Neural cell (in vitro differentiated cells): ENCODE data around the gene TBC1D23.

Source experiments
- CTCF ChIP-seq: fragments of 450-650 bp; IDR thresholded peaks from 2 replicates; pipeline ENCODE4 v1.5.1; 2014; ENCODE audit warnings: antibody characterized with exemption, mild to moderate bottlenecking, moderate library complexity; ENCODE audit not compliant: poor library complexity, severe bottlenecking
- EP300 ChIP-seq: fragments of 450-650 bp; conservative IDR thresholded peaks from 2 replicates; pipeline ENCODE4 v1.6.1; 2014; ENCODE audit warnings: antibody characterized with exemption, mild to moderate bottlenecking, moderate library complexity; ENCODE audit not compliant: poor library complexity, severe bottlenecking
- EZH2 ChIP-seq: fragments of 200-600, 300-800 bp; shearing (Covaris generic), sonication (generic); IDR thresholded peaks from 2 replicates; pipeline ENCODE4 v1.6.1; 2014; ENCODE audit warnings: antibody characterized with exemption, low read length, borderline replicate concordance, mild to moderate bottlenecking; ENCODE audit not compliant: insufficient read depth, poor library complexity, severe bottlenecking
- MXI1 ChIP-seq: fragments of 450-650 bp; conservative IDR thresholded peaks from 2 replicates; pipeline ENCODE4 v1.6.1; 2014; ENCODE audit warnings: antibody characterized with exemption, mild to moderate bottlenecking; ENCODE audit not compliant: poor library complexity, severe bottlenecking
- POLR2AphosphoS5 ChIP-seq: IDR thresholded peaks from 2 replicates; pipeline ENCODE4 v1.6.1; 2012
- RAD21 ChIP-seq: fragments of 450-650 bp; conservative IDR thresholded peaks from 2 replicates; pipeline ENCODE4 v1.6.1; 2014; ENCODE audit warnings: antibody characterized with exemption, mild to moderate bottlenecking, moderate library complexity
- TAF1 ChIP-seq: IDR thresholded peaks from 2 replicates; pipeline ENCODE4 v1.6.1; 2012; ENCODE audit warnings: low read depth
- TF ChIP-seq, protein P1 (sequence below): IDR thresholded peaks from 2 replicates; pipeline ENCODE4 v1.6.1; 2012; ENCODE audit warnings: borderline replicate concordance

DNA sequence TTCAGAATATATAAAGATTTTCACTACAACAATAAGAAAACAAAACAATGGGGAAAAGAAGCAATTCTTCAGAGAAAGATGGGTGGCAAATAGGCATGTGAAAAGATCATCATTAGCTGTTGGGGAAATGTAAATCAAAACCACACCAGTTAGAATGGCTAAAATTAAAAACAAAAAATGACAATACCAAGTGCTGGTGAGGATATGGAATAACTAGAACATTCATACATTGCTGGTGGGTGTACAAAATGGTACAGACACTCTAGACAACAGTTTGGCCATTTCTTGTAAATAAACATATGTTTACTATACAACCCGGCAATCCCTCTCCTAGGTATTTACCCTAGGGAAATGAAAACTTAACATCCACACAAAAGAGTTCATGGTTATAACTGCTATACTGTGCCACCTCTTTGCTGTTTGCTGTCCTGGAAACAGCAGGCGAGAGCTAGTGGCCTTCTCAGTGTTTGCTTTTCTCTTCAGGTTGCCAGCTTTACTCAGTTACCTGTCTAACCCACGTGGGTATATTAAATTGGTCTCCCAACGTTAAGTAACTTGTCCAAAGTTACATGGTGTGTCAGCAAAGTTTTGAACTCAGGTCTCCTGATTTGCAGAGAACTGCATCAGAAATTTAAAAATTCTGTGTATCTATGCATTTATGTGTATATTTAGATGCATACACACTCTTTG is 69.2 kb downstream of the TBC1D23 start:
- TF ChIP-seq CTCF (no peak), EP300 (no peak), POLR2AphosphoS5 (no peak), MXI1 (no peak), EZH2 (no peak), TAF1 (no peak), RAD21 (no peak)
- TF ChIP-seq, protein P1, sequence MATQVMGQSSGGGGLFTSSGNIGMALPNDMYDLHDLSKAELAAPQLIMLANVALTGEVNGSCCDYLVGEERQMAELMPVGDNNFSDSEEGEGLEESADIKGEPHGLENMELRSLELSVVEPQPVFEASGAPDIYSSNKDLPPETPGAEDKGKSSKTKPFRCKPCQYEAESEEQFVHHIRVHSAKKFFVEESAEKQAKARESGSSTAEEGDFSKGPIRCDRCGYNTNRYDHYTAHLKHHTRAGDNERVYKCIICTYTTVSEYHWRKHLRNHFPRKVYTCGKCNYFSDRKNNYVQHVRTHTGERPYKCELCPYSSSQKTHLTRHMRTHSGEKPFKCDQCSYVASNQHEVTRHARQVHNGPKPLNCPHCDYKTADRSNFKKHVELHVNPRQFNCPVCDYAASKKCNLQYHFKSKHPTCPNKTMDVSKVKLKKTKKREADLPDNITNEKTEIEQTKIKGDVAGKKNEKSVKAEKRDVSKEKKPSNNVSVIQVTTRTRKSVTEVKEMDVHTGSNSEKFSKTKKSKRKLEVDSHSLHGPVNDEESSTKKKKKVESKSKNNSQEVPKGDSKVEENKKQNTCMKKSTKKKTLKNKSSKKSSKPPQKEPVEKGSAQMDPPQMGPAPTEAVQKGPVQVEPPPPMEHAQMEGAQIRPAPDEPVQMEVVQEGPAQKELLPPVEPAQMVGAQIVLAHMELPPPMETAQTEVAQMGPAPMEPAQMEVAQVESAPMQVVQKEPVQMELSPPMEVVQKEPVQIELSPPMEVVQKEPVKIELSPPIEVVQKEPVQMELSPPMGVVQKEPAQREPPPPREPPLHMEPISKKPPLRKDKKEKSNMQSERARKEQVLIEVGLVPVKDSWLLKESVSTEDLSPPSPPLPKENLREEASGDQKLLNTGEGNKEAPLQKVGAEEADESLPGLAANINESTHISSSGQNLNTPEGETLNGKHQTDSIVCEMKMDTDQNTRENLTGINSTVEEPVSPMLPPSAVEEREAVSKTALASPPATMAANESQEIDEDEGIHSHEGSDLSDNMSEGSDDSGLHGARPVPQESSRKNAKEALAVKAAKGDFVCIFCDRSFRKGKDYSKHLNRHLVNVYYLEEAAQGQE: no peak
